ENCODE measurements around the gene PSMB2.
"Not testable (repeated sequence)": the region's sequence is repeated elsewhere in the genome, so short reads cannot be mapped to it uniquely, and the experiment has no call there.

PSMB2 gene

GRCh38 chr1:35641233-35641866, at the start of gene PSMB2:
Gene PSMB2 (minus strand): TSS chr1:35641526. CDS start chr1:35641432, 94 bp downstream.
- DNase-seq: peak; percentile 2 to 97 (median 86)

- no peak for DNase-seq
These were observed 49.8 kb upstream of the PSMB2 start for GRCh38 chr1:35691080-35691479.

- not testable (repeated sequence) for DNase-seq
These were observed 48.8 kb upstream of the PSMB2 start for GRCh38 chr1:35690103-35690502.

GRCh38 chr1:35688161-35688560, 46.8 kb upstream of the PSMB2 start:
- no peak for DNase-seq

GRCh38 chr1:35683012-35683411, 41.7 kb upstream of the PSMB2 start:
- no peak for DNase-seq

- no peak for DNase-seq
These were observed 38.9 kb upstream of the PSMB2 start for GRCh38 chr1:35680271-35680670.

GRCh38 chr1:35675773-35676172, 34.4 kb upstream of the PSMB2 start:
- peak in 14 of 58 donors; percentile 1 to 42 (median 12) for DNase-seq

- no peak for DNase-seq
These were observed 32.8 kb upstream of the PSMB2 start for GRCh38 chr1:35674111-35674510.

GRCh38 chr1:35672116-35672515, 30.8 kb upstream of the PSMB2 start:
- no peak for DNase-seq

GRCh38 chr1:35668506-35668905, 27.2 kb upstream of the PSMB2 start:
- DNase-seq: no peak

- no peak for DNase-seq
These were observed 25.6 kb upstream of the PSMB2 start for GRCh38 chr1:35666916-35667315.

GRCh38 chr1:35666216-35666615, 24.9 kb upstream of the PSMB2 start:
- no peak for DNase-seq

- DNase-seq: no peak
These were observed 22.1 kb upstream of the PSMB2 start for GRCh38 chr1:35663434-35663833.

GRCh38 chr1:35661474-35661795, 20.1 kb upstream of the PSMB2 start:
- DNase-seq: no peak

- DNase-seq: no peak
These were observed 19.5 kb upstream of the PSMB2 start for GRCh38 chr1:35660581-35661473.

- no peak for DNase-seq
These were observed 18.3 kb upstream of the PSMB2 start for GRCh38 chr1:35659589-35659988.

GRCh38 chr1:35657851-35658250, 16.5 kb upstream of the PSMB2 start:
- no peak for DNase-seq

GRCh38 chr1:35656863-35657232, 15.5 kb upstream of the PSMB2 start:
- no peak for DNase-seq

GRCh38 chr1:35656148-35656862, 15.0 kb upstream of the PSMB2 start:
- DNase-seq: no peak

GRCh38 chr1:35655196-35655595, 13.9 kb upstream of the PSMB2 start:
- no peak for DNase-seq

GRCh38 chr1:35650416-35650815, 9.1 kb upstream of the PSMB2 start:
- no peak for DNase-seq

- no peak for DNase-seq
These were observed 4.7 kb upstream of the PSMB2 start for GRCh38 chr1:35646043-35646442.
